Keratinocyte (primary cell): Measurements from ENCODE around the gene KCNG1.

Experiments
- EZH2 ChIP-seq: IDR thresholded peaks from one replicate; pipeline ENCODE4 v1.6.1; 2012; ENCODE audit warnings: inconsistent platforms, mild to moderate bottlenecking, low read length, moderate library complexity
- TF ChIP-seq, protein P1 (sequence below), 3 experiments: IDR thresholded peaks in 1 of 3; conservative IDR thresholded peaks in 1 of 3; optimal IDR thresholded peaks in 1 of 3; 2 replicates in 2 of 3; 3 replicates in 1 of 3; pipeline versions ENCODE3 to v1.5.1; 2011; ENCODE audit warnings: low read length in 3 of 3, mild to moderate bottlenecking in 3 of 3, moderate library complexity in 2 of 3, control low read depth in 1 of 3, inconsistent platforms in 1 of 3; ENCODE audit not compliant: insufficient read depth in 2 of 3; ENCODE audit errors: extremely low read depth in 1 of 3

GRCh38 chr20:51029963-51030920 lies 7.3 kb upstream of the KCNG1 start:
- TF ChIP-seq, protein P1, sequence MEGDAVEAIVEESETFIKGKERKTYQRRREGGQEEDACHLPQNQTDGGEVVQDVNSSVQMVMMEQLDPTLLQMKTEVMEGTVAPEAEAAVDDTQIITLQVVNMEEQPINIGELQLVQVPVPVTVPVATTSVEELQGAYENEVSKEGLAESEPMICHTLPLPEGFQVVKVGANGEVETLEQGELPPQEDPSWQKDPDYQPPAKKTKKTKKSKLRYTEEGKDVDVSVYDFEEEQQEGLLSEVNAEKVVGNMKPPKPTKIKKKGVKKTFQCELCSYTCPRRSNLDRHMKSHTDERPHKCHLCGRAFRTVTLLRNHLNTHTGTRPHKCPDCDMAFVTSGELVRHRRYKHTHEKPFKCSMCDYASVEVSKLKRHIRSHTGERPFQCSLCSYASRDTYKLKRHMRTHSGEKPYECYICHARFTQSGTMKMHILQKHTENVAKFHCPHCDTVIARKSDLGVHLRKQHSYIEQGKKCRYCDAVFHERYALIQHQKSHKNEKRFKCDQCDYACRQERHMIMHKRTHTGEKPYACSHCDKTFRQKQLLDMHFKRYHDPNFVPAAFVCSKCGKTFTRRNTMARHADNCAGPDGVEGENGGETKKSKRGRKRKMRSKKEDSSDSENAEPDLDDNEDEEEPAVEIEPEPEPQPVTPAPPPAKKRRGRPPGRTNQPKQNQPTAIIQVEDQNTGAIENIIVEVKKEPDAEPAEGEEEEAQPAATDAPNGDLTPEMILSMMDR (optimal IDR thresholded peaks at IDR 0.05 in 1 of 3, IDR thresholded peaks at IDR 0.05 in 1 of 3, conservative IDR thresholded peaks at IDR 0.05 in 1 of 3; ENCODE audit: extremely low read depth in 1 of 3, insufficient read depth in 2 of 3, low read length in 3 of 3) = no peak
- no peak for TF ChIP-seq EZH2
